B cell (primary cell): ENCODE results near the gene NAA15. TPM values are rescaled to one million over a fixed set of nuclear protein-coding genes. Genes with fewer than 3 reads are reported as not detected.

Source experiments
- ATAC-seq: fragments of 200-7000 bp; cut with Tn5 transposase; one replicate; pipeline ENCODE4 v1.10.0; 2021; ENCODE audit warnings: low read depth, mild to moderate bottlenecking, moderate number of reproducible peaks, moderate library complexity
- CTCF ChIA-PET: fragments of 350-600 bp; sonication (Branson Sonifier 250); formaldehyde crosslinking; loops from one replicate; lab custom pipeline; 2021; ENCODE audit warnings: antibody characterized with exemption, inconsistent platforms; lab: Charles Lee
- POLR2A ChIA-PET: fragments of 350-600 bp; sonication (Branson Sonifier 250); formaldehyde crosslinking; loops from one replicate; lab custom pipeline; 2021; ENCODE audit warnings: antibody characterized with exemption; lab: Charles Lee
- DNase-seq: peaks from one replicate; pipeline ENCODE4 v3.0.0; 2013
- H2AFZ ChIP-seq: 2 replicates; pipeline ENCODE4 v1.6.1; 2012; ENCODE audit warnings: mild to moderate bottlenecking, low read depth, low read length; ENCODE audit not compliant: insufficient read depth, poor library complexity, severe bottlenecking
- H3K27ac ChIP-seq, 2 donors: 1 replicate in 1 of 2; 2 replicates in 1 of 2; pipeline ENCODE4 v1.5.1; 2012 to 2013; ENCODE audit warnings: low read length in 2 of 2, mild to moderate bottlenecking in 2 of 2, moderate library complexity in 1 of 2
- H3K27me3 ChIP-seq, 4 experiments: fragments of 200-600 bp in 1 of 4; sonication (generic) in 1 of 4; replicated peaks in 1 of 4; 1 replicate in 2 of 4; 2 replicates in 2 of 4; pipeline versions ENCODE4 v1.6.1 to v1.7.0; 2013 to 2016; ENCODE audit warnings: low read length in 3 of 4, mild to moderate bottlenecking in 2 of 4, mixed read lengths in 1 of 4, moderate library complexity in 1 of 4; ENCODE audit not compliant: insufficient read depth in 4 of 4, control insufficient read depth in 3 of 4; ENCODE audit errors: control extremely low read depth in 1 of 4
- H3K36me3 ChIP-seq, 2 experiments: replicated peaks in 1 of 2; 1 replicate in 1 of 2; 2 replicates in 1 of 2; pipeline versions ENCODE4 v1.6.1 to v1.7.1; 2013; ENCODE audit warnings: low read length in 1 of 2; ENCODE audit not compliant: insufficient read depth in 2 of 2, control insufficient read depth in 1 of 2; ENCODE audit errors: control extremely low read depth in 1 of 2, extremely low read depth in 1 of 2
- H3K4me1 ChIP-seq, 2 donors: fragments of 200-600 bp in 1 of 2; sonication (generic) in 1 of 2; 1 replicate in 1 of 2; 2 replicates in 1 of 2; pipeline versions ENCODE4 v1.5.1 to v1.6.1; 2013 to 2017; ENCODE audit warnings: low read length in 2 of 2; ENCODE audit not compliant: control insufficient read depth in 2 of 2, insufficient read depth in 2 of 2
- H3K4me2 ChIP-seq: replicated peaks from 2 replicates; pipeline ENCODE3; 2012; ENCODE audit warnings: mild to moderate bottlenecking, low read depth, low read length; ENCODE audit not compliant: poor library complexity, severe bottlenecking
- H3K4me3 ChIP-seq, 5 experiments: fragments of 200-600 bp in 1 of 5; sonication (generic) in 1 of 5; 1 replicate in 3 of 5; 2 replicates in 2 of 5; pipeline versions ENCODE4 v1.5.1 to v1.7.0; 2011 to 2016; ENCODE audit warnings: low read length in 4 of 5, mild to moderate bottlenecking in 4 of 5, low read depth in 2 of 5, control low read depth in 1 of 5, moderate library complexity in 1 of 5; ENCODE audit not compliant: insufficient read depth in 1 of 5; ENCODE audit errors: control extremely low read depth in 1 of 5, extremely low read depth in 1 of 5
- H3K79me2 ChIP-seq: fragments of 200-600 bp; sonication (generic); one replicate; pipeline ENCODE4 v1.6.0; 2016; ENCODE audit warnings: low read length; ENCODE audit not compliant: control insufficient read depth, insufficient read depth
- H3K9ac ChIP-seq: fragments of 200-600 bp; sonication (generic); 2 replicates; pipeline ENCODE4 v1.6.1; 2017; ENCODE audit warnings: mild to moderate bottlenecking, low read length, moderate library complexity
- H3K9me3 ChIP-seq, 3 donors: one replicate each; pipeline versions ENCODE4 v1.6.1 to v1.7.1; 2013; ENCODE audit warnings: low read length in 2 of 3; ENCODE audit not compliant: control insufficient read depth in 2 of 3, insufficient read depth in 1 of 3; ENCODE audit errors: control extremely low read depth in 1 of 3
- H4K20me1 ChIP-seq: 2 replicates; pipeline ENCODE4 v1.6.0; 2012; ENCODE audit warnings: mild to moderate bottlenecking, low read length; ENCODE audit not compliant: insufficient read depth, control insufficient read depth, poor library complexity, severe bottlenecking
- H3K27ac Mint-ChIP-seq: one replicate; pipeline ENCODE4 v1.8.0; 2021; ENCODE audit warnings: mixed read lengths
- H3K27me3 Mint-ChIP-seq: one replicate; pipeline ENCODE4 v1.8.0; 2021; ENCODE audit warnings: mixed read lengths
- H3K4me1 Mint-ChIP-seq: one replicate; pipeline ENCODE4 v1.8.0; 2021; ENCODE audit warnings: mixed read lengths
- H3K4me3 Mint-ChIP-seq: one replicate; pipeline ENCODE4 v1.8.0; 2021; ENCODE audit warnings: mixed read lengths
- H3K9me3 Mint-ChIP-seq: one replicate; pipeline ENCODE4 v1.8.0; 2022; ENCODE audit warnings: mixed read lengths; ENCODE audit not compliant: insufficient read depth
- CTCF ChIP-seq: fragments of 200-600 bp; IDR thresholded peaks from one replicate; pipeline ENCODE4 v1.8.0; 2022; ENCODE audit warnings: antibody characterized with exemption, mild to moderate bottlenecking
- EZH2 ChIP-seq: IDR thresholded peaks from 2 replicates; pipeline ENCODE4 v1.6.1; 2012; ENCODE audit warnings: borderline replicate concordance, low read depth, mild to moderate bottlenecking, moderate library complexity, low read length; ENCODE audit not compliant: insufficient read depth, poor library complexity, severe bottlenecking
- whole genome bisulfite sequencing: methylation state at CpG from one replicate; pipeline ENCODE4 v1.1.5; 2013; ENCODE audit warnings: missing lambda C conversion rate; ENCODE audit not compliant: insufficient coverage; 5-methylcytosine and 5-hydroxymethylcytosine counted together
- intact Hi-C: fragments of 100-400 bp; cut with micrococcal nuclease; formaldehyde crosslinking; loops from one replicate; pipeline ENCODE4 v1.10.0; 2022
- polyA plus RNA-seq: library from polyadenylated mRNA; depleted of rRNA; stranded (reverse); fragments of >200 nt; gene quantifications from 2 replicates; pipeline ENCODE4 v1.2.3, GENCODE V29; 2012
- total RNA-seq, 2 donors: library from RNA; stranded (reverse); fragments of 120-200 nt in 1 of 2; gene quantifications; 1 replicate in 1 of 2; 2 replicates in 1 of 2; pipeline versions ENCODE4 v1.2.3 to v1.2.4, GENCODE V29; 2013 to 2022

NAA15 gene
- total and polyA plus RNA-seq, 2 donors (not counting 1 experiment from before 2014, with no cell fraction given): 10.0 to 56.7 TPM

GRCh38 chr4:139438141-139438540, 136.8 kb downstream of the NAA15 start:
- intact Hi-C loops: no loop called here
- Histone ChIP-seq H3K4me3 (no peak overlapping the region), H3K27me3 (no peaks in the 10 kb centered on the region), H3K4me1 (peaks cover 0 to 3% of the 10 kb centered on the region in 2 donors), H3K4me2 (no peak overlapping the region), H3K9me3 (peaks cover 4 to 27% (median 23%) of the 10 kb centered on the region in 3 donors), H2AFZ (no peak overlapping the region), H3K79me2 (no peaks in the 10 kb centered on the region), H3K27ac (no peak overlapping the region), H4K20me1 (no peaks in the 10 kb centered on the region), H3K9ac (no peak overlapping the region), H3K36me3 (no peaks in the 10 kb centered on the region)
- Mint-ChIP-seq H3K27ac (no peak overlapping the region), H3K4me1 (peaks cover 12% of the 10 kb centered on the region), H3K9me3 (peaks cover 28% of the 10 kb centered on the region), H3K4me3 (no peak overlapping the region), H3K27me3 (no peaks in the 10 kb centered on the region)
- ATAC-seq (no peak), DNase-seq (no peak)
- WGBS: 88% methylated on average over 2 of the region's 2 CpGs
- CTCF ChIA-PET: no interaction called here
- POLR2A ChIA-PET: no interaction called here
- TF ChIP-seq CTCF (no peak), EZH2 (no peak)

GRCh38 chr4:139441029-139441428, 139.7 kb downstream of the NAA15 start:
- ChIA-PET POLR2A (interaction anchor here (0.7 to 0.8 kb wide), 2 partner anchors 10 kb away, joined by 3 to 6 read pairs; no protein-coding TSS in a partner anchor), CTCF (no interaction called here)
- peaks cover 28% of the 10 kb centered on the region for H3K9me3 Mint-ChIP-seq
- no peak overlapping the region for H3K4me3 Mint-ChIP-seq
- Histone ChIP-seq H3K4me3 (no peak overlapping the region), H3K27ac (no peak overlapping the region), H3K79me2 (peaks cover 9% of the 10 kb centered on the region), H3K4me2 (no peak overlapping the region), H4K20me1 (no peaks in the 10 kb centered on the region), H3K9me3 (peaks cover 4 to 24% (median 23%) of the 10 kb centered on the region in 3 donors), H3K4me1 (peaks cover 0 to 2% of the 10 kb centered on the region in 2 donors), H2AFZ (no peak overlapping the region), H3K36me3 (no peaks in the 10 kb centered on the region), H3K9ac (no peak overlapping the region), H3K27me3 (no peaks in the 10 kb centered on the region)
- peaks cover 7% of the 10 kb centered on the region for H3K4me1 Mint-ChIP-seq
- DNase-seq: no peak
- WGBS: 100% methylated on average over 2 of the region's 4 CpGs
- intact Hi-C loops: no loop called here
- TF ChIP-seq CTCF: no peak
- TF ChIP-seq EZH2: no peak
- no peaks in the 10 kb centered on the region for H3K27me3 Mint-ChIP-seq
- no peak for ATAC-seq
- H3K27ac Mint-ChIP-seq: no peak overlapping the region
